Mesenchymal stem cell (in vitro differentiated cells and primary cell): ENCODE measurements around the gene INHBC.

Source experiments
- DNase-seq: peaks from one replicate; pipeline ENCODE4 v3.0.0-alpha.2; 2013
- H2AFZ ChIP-seq: one replicate; pipeline ENCODE4 v1.6.1; 2013; ENCODE audit warnings: low read depth, mild to moderate bottlenecking, control low read depth, inconsistent platforms, low read length, moderate library complexity
- H2AK5ac ChIP-seq: 2 replicates; pipeline ENCODE4 v1.6.1; 2013; ENCODE audit warnings: low read length, moderate library complexity, mild to moderate bottlenecking, inconsistent platforms; ENCODE audit not compliant: severe bottlenecking
- H2BK120ac ChIP-seq: one replicate; pipeline ENCODE4 v1.6.1; 2013; ENCODE audit warnings: low read depth, mild to moderate bottlenecking, inconsistent platforms, low read length, moderate library complexity
- H2BK12ac ChIP-seq, 2 experiments: one replicate each; pipeline ENCODE4 v1.6.1; 2013; ENCODE audit warnings: inconsistent platforms in 2 of 2, low read length in 2 of 2, mild to moderate bottlenecking in 2 of 2, moderate library complexity in 2 of 2, control low read depth in 1 of 2
- H2BK15ac ChIP-seq: one replicate; pipeline ENCODE4 v1.6.1; 2013; ENCODE audit warnings: mild to moderate bottlenecking, low read depth, inconsistent platforms; ENCODE audit not compliant: poor library complexity, severe bottlenecking
- H2BK5ac ChIP-seq: 2 replicates; pipeline ENCODE4 v1.6.1; 2013; ENCODE audit warnings: low read depth, mild to moderate bottlenecking, low read length, control low read depth, inconsistent platforms; ENCODE audit not compliant: poor library complexity, severe bottlenecking
- H3K14ac ChIP-seq, 2 experiments: one replicate each; pipeline ENCODE4 v1.6.1; 2013; ENCODE audit warnings: inconsistent platforms in 2 of 2, low read length in 2 of 2, control low read depth in 1 of 2, mild to moderate bottlenecking in 1 of 2, moderate library complexity in 1 of 2
- H3K18ac ChIP-seq, 2 experiments: one replicate each; pipeline ENCODE4 v1.6.1; 2013; ENCODE audit warnings: inconsistent platforms in 2 of 2, low read length in 2 of 2, control low read depth in 1 of 2, low read depth in 1 of 2, mild to moderate bottlenecking in 1 of 2
- H3K23ac ChIP-seq, 2 experiments: one replicate each; pipeline ENCODE4 v1.6.1; 2013; ENCODE audit warnings: inconsistent platforms in 2 of 2, low read length in 2 of 2, mild to moderate bottlenecking in 2 of 2, moderate library complexity in 2 of 2, control low read depth in 1 of 2
- H3K27ac ChIP-seq: 2 replicates; pipeline ENCODE4 v1.5.1; 2013; ENCODE audit warnings: mild to moderate bottlenecking, moderate library complexity, low read length, control low read depth, inconsistent platforms; ENCODE audit not compliant: poor library complexity, severe bottlenecking
- H3K27me3 ChIP-seq, 2 experiments: 2 replicates each; pipeline versions ENCODE4 v1.6.1 to v1.7.0; 2013; ENCODE audit warnings: low read length in 2 of 2, mild to moderate bottlenecking in 2 of 2, moderate library complexity in 2 of 2, control low read depth in 1 of 2, inconsistent platforms in 1 of 2; ENCODE audit not compliant: control insufficient read depth in 1 of 2, insufficient read depth in 1 of 2
- H3K36me3 ChIP-seq, 2 experiments: 2 replicates each; pipeline versions ENCODE4 v1.6.1 to v1.7.0; 2013; ENCODE audit warnings: low read length in 2 of 2, control low read depth in 1 of 2, inconsistent platforms in 1 of 2, low read depth in 1 of 2, mild to moderate bottlenecking in 1 of 2; ENCODE audit not compliant: insufficient read depth in 2 of 2, control insufficient read depth in 1 of 2
- H3K4ac ChIP-seq, 2 experiments: one replicate each; pipeline ENCODE4 v1.6.1; 2013; ENCODE audit warnings: inconsistent platforms in 2 of 2, low read length in 2 of 2, mild to moderate bottlenecking in 2 of 2, moderate library complexity in 2 of 2, control low read depth in 1 of 2, low read depth in 1 of 2
- H3K4me1 ChIP-seq: 2 replicates; pipeline ENCODE4 v1.6.1; 2013; ENCODE audit warnings: low read depth, low read length, control low read depth; ENCODE audit not compliant: control insufficient read depth, insufficient read depth
- H3K4me2 ChIP-seq: 2 replicates; pipeline ENCODE4 v1.6.1; 2013; ENCODE audit warnings: low read length, mild to moderate bottlenecking, inconsistent platforms; ENCODE audit not compliant: poor library complexity, severe bottlenecking
- H3K4me3 ChIP-seq, 2 experiments: 2 replicates each; pipeline versions ENCODE4 v1.5.1 to v1.7.0; 2013; ENCODE audit warnings: low read length in 2 of 2, mild to moderate bottlenecking in 2 of 2, control low read depth in 1 of 2, low read depth in 1 of 2; ENCODE audit not compliant: insufficient read depth in 1 of 2
- H3K79me1 ChIP-seq: replicated peaks from 2 replicates; pipeline ENCODE4 v1.6.1; 2013; ENCODE audit warnings: mild to moderate bottlenecking, control low read depth, low read length, inconsistent platforms; ENCODE audit not compliant: poor library complexity, severe bottlenecking
- H3K9ac ChIP-seq: 2 replicates; pipeline ENCODE4 v1.7.0; 2013; ENCODE audit warnings: mild to moderate bottlenecking, low read length, moderate library complexity
- H3K9me3 ChIP-seq: 2 replicates; pipeline ENCODE4 v1.7.0; 2013; ENCODE audit warnings: mild to moderate bottlenecking, low read length; ENCODE audit not compliant: control insufficient read depth
- H4K8ac ChIP-seq: one replicate; pipeline ENCODE4 v1.6.1; 2013; ENCODE audit warnings: inconsistent platforms, mild to moderate bottlenecking, low read length, moderate library complexity
- H4K91ac ChIP-seq: one replicate; pipeline ENCODE4 v1.6.1; 2013; ENCODE audit warnings: mild to moderate bottlenecking, low read length, inconsistent platforms
- WGBS: methylation state at CpG from one replicate; pipeline ENCODE4 v1.1.7; 2013; ENCODE audit warnings: mixed read lengths; 5-methylcytosine and 5-hydroxymethylcytosine counted together

The INHBC gene

GRCh38 chr12:57487597-57488401, 53.2 kb downstream of the INHBC start, which contains the start of gene MARS1:
Gene MARS1, plus strand, starts transcription at chr12:57488068. Its CDS starts 23 bp downstream, at chr12:57488091.
- Histone ChIP-seq H3K36me3 (peaks cover 22 to 34% of the 10 kb centered on the region in 2 experiments), H4K8ac (peak within 1 kb of the TSS; percentile 97), H3K4me1 (peaks cover 12% of the 10 kb centered on the region), H3K18ac (peak within 1 kb of the TSS; percentile 77 to 86), H2BK120ac (peak within 1 kb of the TSS; percentile 42), H4K91ac (peak within 1 kb of the TSS; percentile 91), H2BK15ac (peak within 1 kb of the TSS; percentile 2), H2AK5ac (peak within 1 kb of the TSS; percentile 20), H3K4ac (peak within 1 kb of the TSS; percentile 46 to 97), H3K9me3 (no peaks in the 10 kb centered on the region), H3K4me2 (peak within 1 kb of the TSS; percentile 84), H3K4me3 (peak within 1 kb of the TSS; percentile 89 to 95), H3K79me1 (peaks cover 11% of the 10 kb centered on the region), H2BK5ac (peak within 1 kb of the TSS; percentile 57), H2BK12ac (no peak within 1 kb of the TSS), H3K23ac (no peak within 1 kb of the TSS), H2AFZ (peak within 1 kb of the TSS; percentile 73), H3K9ac (peak within 1 kb of the TSS; percentile 99), H3K27me3 (no peaks in the 10 kb centered on the region), H3K14ac (peak within 1 kb of the TSS in 1 of 2 experiments; percentile 84), H3K27ac (peak within 1 kb of the TSS; percentile 35)
- WGBS: 25% methylated on average over 32 of the region's 47 CpGs
- DNase-seq: peak; percentile 96

GRCh38 chr12:57488402-57489156, 54.0 kb downstream of the INHBC start:
- no peaks in the 10 kb centered on the region for H3K9me3 ChIP-seq
- peak overlapping the region; percentile 99 for H3K9ac ChIP-seq
- no peaks in the 10 kb centered on the region for H3K27me3 ChIP-seq
- peak overlapping the region; percentile 46 to 97 for H3K4ac ChIP-seq
- H3K4me1 ChIP-seq: peaks cover 12% of the 10 kb centered on the region
- peaks cover 12% of the 10 kb centered on the region for H3K79me1 ChIP-seq
- no peak overlapping the region for H2BK12ac ChIP-seq
- peak overlapping the region; percentile 77 to 86 for H3K18ac ChIP-seq
- DNase-seq: peak; percentile 35
- no peak overlapping the region for H3K27ac ChIP-seq
- H3K4me3 ChIP-seq: peak overlapping the region; percentile 89 to 95
- peak overlapping the region in 1 of 2 experiments; percentile 68 for H3K14ac ChIP-seq
- H2BK15ac ChIP-seq: no peak overlapping the region
- H2AK5ac ChIP-seq: no peak overlapping the region
- no peak overlapping the region for H3K23ac ChIP-seq
- peak overlapping the region; percentile 42 for H2BK120ac ChIP-seq
- peak overlapping the region; percentile 84 for H3K4me2 ChIP-seq
- peak overlapping the region; percentile 78 for H4K8ac ChIP-seq
- H2AFZ ChIP-seq: peak overlapping the region; percentile 73
- WGBS: 44% methylated on average over 10 of the region's 11 CpGs
- H3K36me3 ChIP-seq: peaks cover 23 to 37% of the 10 kb centered on the region in 2 experiments
- no peak overlapping the region for H4K91ac ChIP-seq
- no peak overlapping the region for H2BK5ac ChIP-seq

- Histone ChIP-seq H3K9me3 (no peaks in the 10 kb centered on the region), H3K9ac (peak overlapping the region; percentile 99), H3K4me2 (peak overlapping the region; percentile 84), H2AFZ (no peak overlapping the region), H3K4ac (no peak overlapping the region), H3K27ac (no peak overlapping the region), H3K79me1 (peaks cover 12% of the 10 kb centered on the region), H2BK120ac (no peak overlapping the region), H3K18ac (no peak overlapping the region), H2BK12ac (no peak overlapping the region), H3K27me3 (no peaks in the 10 kb centered on the region), H3K23ac (no peak overlapping the region), H2BK5ac (no peak overlapping the region), H3K4me1 (peaks cover 12% of the 10 kb centered on the region), H3K36me3 (peaks cover 23 to 40% of the 10 kb centered on the region in 2 experiments), H4K8ac (no peak overlapping the region), H2AK5ac (no peak overlapping the region), H2BK15ac (no peak overlapping the region), H4K91ac (no peak overlapping the region), H3K4me3 (peak overlapping the region in 1 of 2 experiments; percentile 89), H3K14ac (no peak overlapping the region)
- DNase-seq: peak; percentile 35
- WGBS: 79% methylated on average over 4 of the region's 5 CpGs
Measured at GRCh38 chr12:57489157-57489641, 54.6 kb downstream of the INHBC start.

- DNase-seq: no peak
- Histone ChIP-seq H3K27ac (no peak overlapping the region), H2BK5ac (no peak overlapping the region), H2BK15ac (no peak overlapping the region), H3K4me1 (peaks cover 12% of the 10 kb centered on the region), H2BK12ac (no peak overlapping the region), H3K79me1 (peaks cover 12% of the 10 kb centered on the region), H3K23ac (peak overlapping the region in 1 of 2 experiments; percentile 56), H3K9me3 (no peaks in the 10 kb centered on the region), H4K91ac (no peak overlapping the region), H3K9ac (no peak overlapping the region), H3K18ac (no peak overlapping the region), H3K4me3 (no peak overlapping the region), H3K27me3 (no peaks in the 10 kb centered on the region), H2AK5ac (no peak overlapping the region), H3K4me2 (no peak overlapping the region), H2AFZ (no peak overlapping the region), H3K4ac (no peak overlapping the region), H3K14ac (no peak overlapping the region), H3K36me3 (peaks cover 27 to 40% of the 10 kb centered on the region in 2 experiments), H4K8ac (no peak overlapping the region), H2BK120ac (no peak overlapping the region)
- 99% methylated on average over 4 of the region's 4 CpGs for WGBS
Measured at GRCh38 chr12:57490126-57490525, 55.5 kb downstream of the INHBC start.
